GM20000 (cell line): ENCODE data around the gene C1QB.

Source experiments
- DNase-seq: peaks from one replicate; pipeline ENCODE4 v3.0.0; 2012; ENCODE audit warnings: low spot score
- TF ChIP-seq, protein P1 (sequence below): IDR thresholded peaks from 2 replicates; pipeline ENCODE4 v1.5.1; 2012; ENCODE audit warnings: mild to moderate bottlenecking, control low read depth; ENCODE audit errors: extremely low read depth, missing control alignments

Gene C1QB

DNA sequence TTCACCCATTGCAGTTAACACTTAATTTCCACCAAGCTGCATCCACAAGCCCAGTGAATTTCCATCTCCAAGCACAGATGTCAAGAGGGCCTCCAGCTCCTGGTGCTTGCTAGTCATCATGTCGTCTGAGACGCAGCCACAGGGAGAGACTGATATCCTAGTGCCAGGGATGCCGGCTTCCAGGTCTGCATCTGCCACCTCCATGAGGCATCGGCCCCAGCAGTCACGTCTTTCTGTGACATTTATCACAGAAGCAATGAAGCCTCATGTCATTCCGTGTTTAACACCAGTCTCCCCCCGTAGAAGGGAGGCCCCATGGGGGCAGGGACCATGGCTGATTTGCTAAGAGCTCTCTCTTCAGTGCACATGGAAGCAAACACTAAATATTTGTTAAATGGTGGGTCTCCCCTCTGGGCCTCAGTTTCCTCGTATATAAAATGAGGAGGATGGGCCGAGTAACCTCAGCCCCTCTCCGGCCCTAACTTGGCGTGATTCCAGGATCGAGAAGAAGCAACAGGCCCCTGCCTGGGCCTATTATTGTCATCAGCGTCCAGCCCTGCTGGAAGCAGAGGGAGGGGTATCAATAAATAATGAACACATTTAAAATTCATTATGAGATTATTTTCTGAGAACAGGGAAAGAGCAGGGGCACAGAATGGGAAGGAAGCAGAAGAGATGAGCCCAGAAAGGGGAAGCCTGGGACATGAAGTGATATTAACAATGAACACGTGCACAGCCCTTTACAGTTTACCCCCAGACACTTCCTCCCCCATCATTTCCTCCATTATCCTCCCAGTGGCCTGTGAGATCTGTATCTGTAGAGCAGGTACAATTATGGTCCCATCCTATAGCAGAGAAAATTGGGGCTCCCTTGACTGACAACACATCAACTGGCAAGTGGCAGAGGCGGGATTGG is 837 bp upstream of the C1QB start:
- DNase-seq, result no peak
- TF ChIP-seq, protein P1, sequence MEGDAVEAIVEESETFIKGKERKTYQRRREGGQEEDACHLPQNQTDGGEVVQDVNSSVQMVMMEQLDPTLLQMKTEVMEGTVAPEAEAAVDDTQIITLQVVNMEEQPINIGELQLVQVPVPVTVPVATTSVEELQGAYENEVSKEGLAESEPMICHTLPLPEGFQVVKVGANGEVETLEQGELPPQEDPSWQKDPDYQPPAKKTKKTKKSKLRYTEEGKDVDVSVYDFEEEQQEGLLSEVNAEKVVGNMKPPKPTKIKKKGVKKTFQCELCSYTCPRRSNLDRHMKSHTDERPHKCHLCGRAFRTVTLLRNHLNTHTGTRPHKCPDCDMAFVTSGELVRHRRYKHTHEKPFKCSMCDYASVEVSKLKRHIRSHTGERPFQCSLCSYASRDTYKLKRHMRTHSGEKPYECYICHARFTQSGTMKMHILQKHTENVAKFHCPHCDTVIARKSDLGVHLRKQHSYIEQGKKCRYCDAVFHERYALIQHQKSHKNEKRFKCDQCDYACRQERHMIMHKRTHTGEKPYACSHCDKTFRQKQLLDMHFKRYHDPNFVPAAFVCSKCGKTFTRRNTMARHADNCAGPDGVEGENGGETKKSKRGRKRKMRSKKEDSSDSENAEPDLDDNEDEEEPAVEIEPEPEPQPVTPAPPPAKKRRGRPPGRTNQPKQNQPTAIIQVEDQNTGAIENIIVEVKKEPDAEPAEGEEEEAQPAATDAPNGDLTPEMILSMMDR, result no peak

DNA sequence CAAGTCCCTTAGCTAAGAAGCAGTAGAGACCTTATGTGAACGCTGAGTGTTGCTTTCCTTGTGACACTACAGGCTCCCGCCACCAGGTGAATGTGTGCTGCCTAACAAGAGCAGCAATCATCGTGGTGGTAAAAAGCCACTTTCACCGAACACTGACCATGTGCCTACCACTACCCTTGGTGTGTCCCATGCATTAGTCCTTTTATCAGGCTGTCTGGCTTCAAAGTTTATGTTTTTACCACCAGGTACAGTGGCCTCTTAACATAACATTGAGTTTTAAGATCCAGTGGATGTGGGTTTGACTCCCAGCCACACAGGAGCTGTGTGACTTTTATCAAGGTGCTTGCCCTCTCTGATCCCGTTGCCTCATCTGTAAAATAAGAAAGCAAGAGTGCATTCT is 1.7 kb downstream of the C1QB start:
- no peak for DNase-seq
- TF ChIP-seq, protein P1, result no peak

DNA sequence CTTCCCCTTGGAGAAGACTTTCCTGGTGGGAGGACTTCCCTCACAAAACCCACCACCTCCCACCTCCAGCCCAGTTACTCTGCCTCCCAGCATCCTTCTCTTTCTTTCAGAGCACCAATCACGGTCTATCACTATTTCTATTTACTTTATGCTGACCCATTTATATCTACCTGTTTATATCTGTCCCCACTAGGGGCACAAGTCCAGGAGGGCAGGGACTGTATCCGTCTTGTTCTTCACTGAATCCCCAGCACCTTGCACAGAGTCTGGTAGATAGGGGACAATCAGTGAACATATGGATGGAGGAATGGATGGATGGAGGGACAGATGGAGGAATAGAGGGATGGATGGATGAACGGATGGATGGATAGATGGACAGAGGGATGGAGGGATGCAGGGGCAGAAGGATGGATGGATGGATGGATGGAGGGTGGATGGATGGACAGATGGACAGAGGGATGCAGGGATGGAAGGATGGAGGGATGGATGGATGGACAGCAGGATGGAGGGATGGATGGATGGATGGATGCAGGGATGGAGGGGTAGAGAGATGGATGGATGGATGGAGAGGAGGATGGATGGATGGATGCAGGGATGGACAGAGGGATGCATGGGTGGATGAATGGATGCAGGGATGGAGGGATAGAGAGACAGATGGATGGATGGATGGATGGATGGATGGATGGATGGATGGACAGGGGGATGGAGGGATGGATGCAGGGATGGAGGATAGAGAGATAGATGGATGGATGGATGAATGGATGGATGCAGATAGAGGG is 5.5 kb downstream of the C1QB start:
- DNase-seq, result no peak
- TF ChIP-seq, protein P1, result no peak

DNA sequence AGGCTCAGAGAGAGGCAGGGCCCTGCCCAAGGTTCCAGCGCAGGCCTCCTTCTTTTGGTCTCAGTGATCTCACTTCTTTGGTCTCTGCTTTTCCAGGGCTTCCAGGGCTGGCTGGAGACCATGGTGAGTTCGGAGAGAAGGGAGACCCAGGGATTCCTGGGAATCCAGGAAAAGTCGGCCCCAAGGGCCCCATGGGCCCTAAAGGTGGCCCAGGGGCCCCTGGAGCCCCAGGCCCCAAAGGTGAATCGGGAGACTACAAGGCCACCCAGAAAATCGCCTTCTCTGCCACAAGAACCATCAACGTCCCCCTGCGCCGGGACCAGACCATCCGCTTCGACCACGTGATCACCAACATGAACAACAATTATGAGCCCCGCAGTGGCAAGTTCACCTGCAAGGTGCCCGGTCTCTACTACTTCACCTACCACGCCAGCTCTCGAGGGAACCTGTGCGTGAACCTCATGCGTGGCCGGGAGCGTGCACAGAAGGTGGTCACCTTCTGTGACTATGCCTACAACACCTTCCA is 7.7 kb downstream of the C1QB start:
- no peak for DNase-seq
- TF ChIP-seq, protein P1, result no peak

DNA sequence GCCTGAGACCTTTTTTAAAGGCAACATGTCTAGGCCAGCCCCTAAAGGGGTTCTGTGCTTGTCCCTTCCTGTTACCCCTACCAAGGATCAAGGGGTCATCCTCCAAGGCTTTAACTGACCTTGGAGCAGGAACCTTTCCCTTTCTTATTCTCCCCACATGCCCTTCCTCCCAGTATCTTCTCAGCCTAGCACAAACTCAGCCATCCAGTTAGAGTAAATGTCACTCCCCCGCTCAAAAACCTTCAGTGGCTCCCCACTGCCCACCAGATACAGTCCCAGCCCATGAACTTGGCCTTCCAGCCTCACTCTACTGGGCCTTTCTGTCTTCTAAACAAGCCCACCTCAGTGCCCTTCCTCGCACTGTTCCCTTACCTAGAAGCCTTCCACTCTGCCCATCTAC is 8.8 kb downstream of the C1QB start:
- TF ChIP-seq, protein P1, result no peak
- no peak for DNase-seq

DNA sequence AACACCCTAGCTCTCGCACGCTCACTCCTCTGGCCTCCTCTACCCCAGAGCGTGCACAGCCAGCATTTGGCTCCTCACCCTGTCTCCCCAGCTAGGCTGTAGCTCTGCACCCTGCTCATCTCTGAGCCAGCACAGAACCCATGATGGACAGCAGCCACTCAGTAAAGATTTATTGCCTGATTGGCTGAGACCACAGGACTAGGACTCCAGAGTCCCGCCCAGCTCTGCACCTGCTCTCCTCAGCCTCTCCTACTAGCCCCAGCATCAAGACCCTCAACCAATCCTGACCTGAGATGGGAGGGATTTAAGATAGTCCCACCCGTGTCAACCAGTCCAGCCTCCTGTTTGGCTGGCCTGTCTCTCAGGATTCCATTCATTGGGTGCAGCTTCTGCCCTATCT is 9.3 kb downstream of the C1QB start:
- TF ChIP-seq, protein P1, result no peak
- DNase-seq, result no peak

DNA sequence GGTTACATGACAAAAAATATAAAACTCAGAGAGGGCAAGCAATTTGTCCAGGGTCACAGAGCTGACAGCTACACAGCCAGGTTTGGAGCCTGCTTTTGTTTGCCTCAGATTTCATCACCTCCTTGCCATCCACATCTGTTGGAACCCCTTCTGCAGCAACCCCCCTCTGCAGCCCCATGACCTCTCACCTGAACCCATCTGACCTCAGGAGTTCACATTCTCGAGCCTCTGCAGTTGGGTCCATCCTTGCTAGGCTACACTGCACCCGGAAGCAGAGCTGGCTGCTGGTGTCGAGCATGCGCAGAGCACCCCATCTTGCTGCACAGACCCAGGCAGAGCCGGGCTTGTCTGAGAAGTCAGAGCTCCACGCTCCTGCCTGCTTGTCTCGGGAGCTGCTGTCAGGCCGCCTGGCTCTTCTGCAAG is 10.0 kb downstream of the C1QB start:
- TF ChIP-seq, protein P1, result no peak
- no peak for DNase-seq
